Endometrium (tissue), 2 donors: ENCODE data around the gene UBL4A.
"Not testable (repeated sequence)": the region's sequence is repeated elsewhere in the genome, so short reads cannot be mapped to it uniquely, and the experiment has no call there.

Source experiments
- FAIRE-seq: peaks from 2 replicates; lab custom pipeline; 2012; peaks lifted over from hg19 to GRCh38; lab: Jason Lieb, UNC
- donor health status: control.
- donor health status: control.

The UBL4A gene

DNA sequence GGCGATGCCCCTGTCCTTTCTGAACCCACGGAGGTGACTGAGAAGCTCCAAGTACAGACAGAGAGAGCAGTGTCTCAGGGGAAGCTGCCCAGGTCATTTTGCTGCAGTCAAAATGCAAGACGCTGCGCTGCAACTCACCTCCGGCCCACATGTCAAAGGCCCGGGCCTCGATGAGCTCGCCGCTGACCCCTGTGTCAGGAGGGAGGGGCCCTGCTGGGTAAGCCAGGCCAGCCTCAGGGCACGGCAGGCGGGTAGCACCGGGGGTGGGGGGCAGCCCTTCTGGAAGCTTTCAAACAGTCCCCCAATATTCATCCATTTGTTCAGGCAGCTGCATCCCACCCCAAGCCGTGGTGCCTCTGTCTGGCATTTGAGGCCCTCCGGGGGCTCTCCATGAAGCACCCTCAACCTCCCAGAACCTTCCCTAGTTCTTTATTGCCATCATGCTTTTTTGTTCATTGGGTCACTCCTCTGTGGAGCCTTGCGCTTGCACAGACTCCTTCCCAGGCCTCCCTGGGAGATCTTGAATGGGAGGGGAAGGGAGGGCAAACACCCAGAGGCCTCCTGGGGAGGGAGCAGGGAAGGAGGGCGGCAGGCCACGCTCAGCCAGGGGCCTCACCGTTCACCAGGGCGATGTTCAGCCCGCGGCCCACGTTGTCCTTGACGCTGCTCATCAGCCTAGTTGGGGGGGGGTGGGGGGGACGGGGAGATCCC lies 21.4 kb upstream of the UBL4A start:
- no peak for FAIRE-seq

DNA sequence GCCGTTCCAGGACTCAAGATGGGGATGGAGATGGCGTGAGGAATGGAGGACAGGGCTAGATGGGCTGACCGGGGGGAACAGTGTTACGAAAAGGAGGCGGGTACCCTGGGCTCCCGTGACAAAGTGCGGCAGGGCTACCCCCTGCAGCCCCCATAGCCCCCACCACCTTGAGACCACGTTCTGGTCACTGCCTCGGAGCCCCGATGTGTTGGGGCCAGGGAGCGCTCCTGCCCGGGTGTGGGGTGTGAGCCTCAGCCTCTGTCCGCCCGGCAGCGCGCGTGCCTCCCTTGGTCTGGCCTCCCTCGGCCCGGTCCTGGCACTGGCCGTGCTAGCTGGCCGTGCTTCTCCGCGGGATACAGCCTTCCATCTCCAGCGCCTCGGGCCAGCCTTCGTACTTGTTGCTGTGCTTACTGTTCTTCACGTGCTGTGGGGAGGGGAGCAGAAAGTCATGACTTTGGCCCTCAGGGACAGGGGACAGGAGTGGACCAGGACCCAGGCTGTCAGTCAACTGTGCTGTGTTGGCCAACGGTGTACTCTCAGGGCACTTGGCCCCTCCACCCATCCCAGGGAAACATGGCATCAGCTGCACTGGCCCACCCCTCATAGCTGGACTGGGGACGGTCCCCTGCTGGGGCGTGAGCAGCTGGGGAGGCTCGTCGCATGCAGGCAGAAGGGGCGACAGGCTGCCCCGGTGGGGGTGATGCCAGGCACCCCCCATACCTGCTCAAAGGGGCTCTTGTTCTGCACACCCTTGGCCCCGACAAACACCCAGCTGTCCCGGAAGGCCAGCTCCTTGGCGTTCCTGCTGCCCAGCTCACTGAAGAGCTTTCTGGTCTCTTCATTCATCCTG lies 20.3 kb upstream of the UBL4A start:
- no peak for FAIRE-seq

DNA sequence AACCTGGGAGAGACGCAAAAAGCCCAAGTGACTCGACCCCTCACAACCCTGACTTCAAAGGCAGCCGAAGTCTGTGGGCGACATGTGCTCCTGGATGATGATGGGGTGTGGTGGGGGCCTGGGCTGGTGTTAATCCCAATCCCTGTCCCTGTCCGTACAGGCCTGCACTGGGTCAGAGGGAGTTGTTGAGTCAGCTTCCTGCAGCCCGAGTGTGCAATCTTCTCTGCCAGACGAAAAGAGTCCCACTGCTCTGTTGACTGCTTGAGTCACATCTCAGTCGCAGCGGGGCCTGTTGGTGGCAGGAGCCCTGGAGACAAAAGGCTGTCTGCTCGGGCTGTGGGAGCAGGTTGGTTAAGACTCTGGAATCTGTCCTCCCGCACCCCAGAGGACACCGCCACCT lies 19.3 kb upstream of the UBL4A start:
- no peak for FAIRE-seq

DNA sequence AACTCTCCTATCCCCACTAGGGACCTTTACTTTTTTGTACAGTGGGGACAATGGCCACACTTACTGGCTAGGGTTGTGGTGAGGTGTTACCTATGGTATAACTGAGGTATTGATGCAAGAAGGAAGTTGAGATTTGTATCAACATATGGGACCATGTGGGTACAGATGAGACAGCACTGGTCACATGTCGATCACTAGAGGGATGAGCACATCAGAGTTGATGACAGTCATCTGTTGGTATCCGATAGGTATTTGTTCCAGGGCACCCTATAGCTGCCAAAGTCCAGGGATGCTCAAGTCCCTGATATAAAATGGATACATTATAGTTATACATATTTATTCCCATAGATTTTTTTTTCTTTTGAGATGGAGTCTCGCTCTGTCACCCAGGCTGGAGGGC lies 16.6 kb upstream of the UBL4A start:
- FAIRE-seq: no peak

DNA sequence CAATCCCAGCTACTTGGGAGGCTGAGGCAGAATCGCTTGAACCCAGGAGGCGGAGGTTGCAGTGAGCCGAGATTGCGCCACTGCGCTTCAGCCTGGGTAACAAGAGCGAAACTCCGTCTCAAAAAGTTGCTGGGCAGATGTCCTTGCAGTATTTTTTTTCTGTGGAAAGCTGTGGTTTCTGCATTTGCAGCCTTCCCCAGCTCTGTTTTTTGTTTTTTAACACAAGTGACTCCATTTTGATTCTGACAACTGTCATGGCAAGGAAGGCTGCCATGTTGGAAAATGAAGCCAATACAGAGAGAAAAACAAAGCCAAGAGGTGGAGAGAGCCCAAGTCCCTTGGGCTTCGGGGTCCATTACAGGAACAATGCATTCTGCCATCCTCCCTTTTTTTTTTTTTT lies 15.7 kb upstream of the UBL4A start:
- FAIRE-seq: no peak

DNA sequence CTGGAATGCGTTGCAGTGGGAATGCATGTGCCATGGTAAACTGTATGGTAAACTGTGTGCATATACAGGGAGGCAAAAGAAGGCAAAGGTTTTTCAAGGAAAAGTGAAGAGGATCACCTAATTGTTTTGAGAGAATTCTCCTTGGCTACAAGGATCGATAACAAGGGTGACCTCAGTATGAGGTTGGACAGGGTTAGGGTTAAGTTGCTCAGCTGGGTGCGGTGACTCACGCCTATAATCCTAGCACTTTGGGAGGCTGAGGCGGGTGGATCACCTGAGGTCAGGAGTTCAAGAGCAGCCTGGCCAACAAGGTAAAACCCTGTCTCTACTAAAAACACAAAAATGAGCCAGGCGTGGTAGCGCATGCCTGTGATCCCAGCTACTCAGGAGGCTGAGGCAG lies 15.0 kb upstream of the UBL4A start:
- not testable (repeated sequence) for FAIRE-seq

DNA sequence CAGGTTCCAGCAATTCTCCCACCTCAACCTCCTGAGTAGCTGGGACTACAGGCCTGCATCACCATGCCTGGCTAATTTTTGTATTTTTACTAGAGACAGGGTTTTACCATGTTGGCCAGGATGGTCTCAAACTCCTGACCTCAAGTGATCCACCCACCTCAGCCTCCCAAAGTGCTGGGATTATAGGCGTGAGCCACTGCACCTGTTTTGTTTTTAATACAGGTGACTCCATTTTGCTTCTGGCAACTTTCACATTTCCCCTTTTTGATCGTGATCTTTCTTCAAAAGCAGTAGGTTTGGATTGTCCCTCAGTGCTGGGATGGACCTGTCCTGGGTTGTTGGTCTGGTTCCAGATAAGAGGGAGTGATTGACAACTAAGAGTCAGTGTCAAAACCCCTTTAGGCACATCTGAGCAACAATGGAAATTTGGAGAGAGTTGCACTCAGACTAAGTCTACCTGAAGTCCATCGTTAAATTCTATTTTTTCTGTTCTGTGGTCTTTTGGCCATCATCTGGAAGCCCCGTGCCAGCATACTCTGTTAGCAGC lies 10.2 kb upstream of the UBL4A start:
- not testable (repeated sequence) for FAIRE-seq

DNA sequence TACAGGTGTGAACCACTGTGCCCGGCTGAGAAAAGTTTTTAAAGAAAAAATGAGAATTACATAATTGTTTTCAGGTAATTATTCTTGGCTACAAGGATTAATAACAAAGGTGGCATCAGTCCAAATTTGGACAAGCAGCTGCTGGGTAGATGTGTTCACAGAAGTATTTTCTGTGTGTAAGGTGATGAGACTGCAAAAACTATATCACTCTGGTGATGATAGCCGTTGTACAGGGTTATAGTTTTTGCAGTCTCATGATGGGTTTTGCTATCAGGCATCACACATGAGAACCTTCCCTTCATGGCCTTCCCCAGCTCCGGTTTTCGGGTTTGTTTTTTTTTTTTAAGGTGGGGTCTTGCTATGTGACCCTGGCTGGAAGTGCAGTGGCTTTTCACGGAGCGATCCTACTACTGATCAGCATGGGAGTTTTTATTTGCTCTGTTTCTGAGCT lies 9.1 kb upstream of the UBL4A start:
- no peak for FAIRE-seq

DNA sequence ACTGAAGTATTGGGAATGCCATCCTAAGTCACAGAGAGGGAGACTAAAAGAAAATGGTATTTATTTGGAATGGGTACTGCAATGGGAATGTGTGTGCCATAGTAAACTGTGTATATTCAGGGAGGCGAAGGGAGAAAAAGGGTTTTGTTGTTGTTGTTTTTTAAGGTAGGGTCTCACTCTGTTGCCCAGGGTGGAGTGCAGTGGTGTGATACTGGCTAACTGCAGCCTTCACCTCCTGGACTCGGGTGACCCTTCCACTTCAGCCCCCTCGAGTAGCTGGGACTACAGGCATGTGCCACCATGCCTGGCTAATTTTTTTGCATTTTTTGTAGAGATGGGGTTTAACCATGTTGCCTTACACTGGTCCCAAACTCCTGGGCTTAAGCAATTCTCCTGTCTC lies 8.3 kb upstream of the UBL4A start:
- FAIRE-seq: no peak

DNA sequence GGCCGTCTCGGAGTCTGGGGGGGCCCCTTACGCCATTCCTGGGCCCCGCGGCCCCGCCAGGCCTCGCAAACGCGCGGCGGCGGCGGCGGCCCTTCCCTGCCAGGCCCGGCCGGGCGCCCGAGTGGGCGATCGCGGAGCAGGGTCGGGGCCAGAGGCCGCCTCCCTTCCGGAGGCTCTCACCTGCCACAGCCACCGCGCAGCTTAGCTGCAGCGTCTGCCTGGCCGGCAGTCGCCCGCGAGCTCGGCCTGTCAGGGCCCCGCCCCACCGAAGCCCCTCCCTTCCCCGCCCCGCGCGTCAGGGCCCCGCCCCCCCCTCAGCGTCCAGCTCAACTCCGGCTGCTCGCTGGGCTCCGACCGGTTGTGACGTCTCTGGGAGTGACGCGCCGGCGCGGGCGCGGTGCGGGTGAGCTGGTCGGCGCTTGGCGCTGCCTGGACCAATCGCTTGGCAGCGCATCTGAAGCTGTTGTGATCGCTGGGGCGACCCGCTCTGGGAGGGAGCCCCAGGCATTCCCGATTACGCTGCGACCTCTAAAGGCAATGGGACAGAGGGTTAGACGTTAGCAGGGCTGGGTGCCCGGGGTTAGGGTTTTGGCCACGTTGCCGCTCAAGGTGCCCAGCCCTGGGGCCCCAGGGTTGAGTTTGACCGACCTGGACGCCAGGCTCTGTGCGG lies 4.1 kb upstream of the UBL4A start, which contains the start of gene SLC10A3:
Gene SLC10A3, minus strand, starts transcription at position 216 of the 670 bp plus-strand sequence. CDS start 1,689 bp downstream, outside the sequence.
- no peak for FAIRE-seq

DNA sequence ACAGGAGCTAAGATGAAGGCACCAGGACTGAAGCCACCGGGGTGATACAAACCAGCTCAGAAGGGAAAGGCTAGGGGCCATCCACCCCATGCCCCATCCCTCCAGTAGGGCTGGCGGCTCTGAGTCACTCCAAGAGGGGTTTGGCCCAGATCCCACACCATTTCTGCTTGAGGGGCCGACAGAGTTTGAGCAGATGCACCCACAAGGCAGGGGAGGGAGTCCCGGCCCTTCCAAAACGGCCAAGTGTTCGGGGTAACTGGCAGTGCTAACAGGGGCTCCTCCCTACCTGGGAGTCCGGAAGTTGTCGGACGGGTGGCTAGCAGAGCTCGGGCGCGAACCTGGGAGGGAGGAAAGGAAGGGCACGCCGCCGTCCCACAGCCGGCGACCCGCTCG lies 3.6 kb upstream of the UBL4A start:
- no peak for FAIRE-seq

DNA sequence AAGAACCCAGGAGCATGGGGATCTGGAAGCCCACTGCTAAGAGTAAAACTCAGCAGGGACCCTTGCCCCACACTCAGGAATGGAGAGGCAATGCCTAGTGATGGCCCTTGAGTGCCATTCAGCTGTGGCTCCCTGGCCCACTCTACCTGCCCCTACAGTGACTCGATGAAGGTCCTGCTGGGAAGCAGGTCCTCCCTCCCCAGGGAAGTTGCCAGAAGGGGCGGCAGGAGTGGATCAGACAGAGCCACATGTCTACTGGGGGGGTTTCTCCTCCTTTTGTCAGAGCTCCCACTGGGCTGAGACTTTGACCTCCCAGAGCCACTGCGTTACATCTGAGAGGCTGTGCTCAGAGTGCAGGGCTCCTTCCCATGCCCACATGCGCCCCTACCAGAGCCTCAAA lies 2.8 kb upstream of the UBL4A start:
- FAIRE-seq: no peak

DNA sequence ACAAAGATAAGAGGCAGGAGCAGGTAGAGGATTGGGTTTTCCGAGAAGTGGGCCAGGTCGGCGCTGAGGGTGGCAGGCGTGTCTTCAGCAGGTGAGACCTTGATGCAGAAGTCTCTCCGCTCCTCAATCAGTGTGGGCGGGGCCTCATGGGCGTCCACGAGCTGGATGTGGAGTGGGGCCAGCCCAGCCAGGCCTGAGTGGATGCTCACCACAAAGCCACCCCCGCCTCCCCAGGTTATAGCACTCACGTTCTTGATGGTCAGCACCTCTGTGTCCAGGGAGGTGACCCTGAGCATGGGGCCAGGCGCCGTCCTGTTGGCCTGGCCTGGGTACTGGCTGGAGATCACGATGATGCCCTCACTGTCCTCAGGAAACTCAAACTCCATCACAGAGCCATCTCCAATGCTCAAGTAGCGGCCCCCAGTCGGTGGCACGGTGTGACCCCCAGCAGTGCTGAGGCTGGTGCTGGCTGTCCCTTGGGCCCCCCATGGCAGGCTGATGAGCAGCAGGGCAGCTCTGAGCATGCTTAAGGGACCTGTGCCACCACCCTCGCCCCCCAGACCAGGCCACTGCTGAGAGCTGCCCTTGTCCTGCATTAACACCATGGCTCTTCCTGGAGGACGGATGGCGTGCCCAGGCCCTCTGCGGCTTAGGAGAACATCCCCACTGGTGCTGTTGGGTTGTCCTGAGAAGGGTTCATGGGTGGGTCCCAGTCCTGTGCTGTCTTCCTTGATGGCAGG lies 2.1 kb upstream of the UBL4A start:
- no peak for FAIRE-seq

DNA sequence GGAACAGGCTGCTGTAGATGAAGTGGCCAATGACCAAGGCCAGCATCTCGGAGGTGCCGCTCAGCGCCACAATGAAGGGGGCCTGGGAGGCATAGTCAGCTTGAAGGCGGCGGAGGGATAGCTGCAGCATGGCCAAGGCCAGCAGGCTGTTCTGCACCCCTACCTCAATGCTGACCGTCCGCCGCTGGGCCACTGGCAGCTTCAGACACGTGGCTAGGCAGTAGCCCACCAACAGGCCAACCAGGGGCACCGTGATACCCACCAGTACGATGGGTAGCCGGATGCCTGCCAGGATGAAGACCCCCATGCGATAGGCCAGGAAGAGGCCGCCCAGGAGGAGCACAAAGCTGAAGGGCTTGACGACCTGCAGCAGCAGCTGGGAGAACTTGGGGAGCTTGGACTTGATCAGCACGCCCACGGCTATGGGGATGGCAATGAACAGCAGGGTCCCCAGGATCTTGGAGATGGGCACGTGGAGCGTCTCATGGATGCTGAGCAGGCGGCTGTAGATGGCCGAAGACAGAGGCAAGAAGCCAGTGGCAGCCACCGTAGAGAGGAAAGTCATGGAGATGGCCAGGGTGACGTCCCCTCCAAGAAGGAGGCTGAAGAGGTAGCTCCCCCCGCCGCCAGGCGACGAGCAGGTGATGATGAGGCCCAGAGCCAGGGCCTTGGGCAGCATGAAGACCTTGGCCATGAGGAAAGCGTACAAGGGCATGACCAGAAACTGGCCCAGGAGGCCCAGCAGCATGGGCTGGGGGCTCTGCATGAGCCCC lies 1.3 kb upstream of the UBL4A start:
- no peak for FAIRE-seq

DNA sequence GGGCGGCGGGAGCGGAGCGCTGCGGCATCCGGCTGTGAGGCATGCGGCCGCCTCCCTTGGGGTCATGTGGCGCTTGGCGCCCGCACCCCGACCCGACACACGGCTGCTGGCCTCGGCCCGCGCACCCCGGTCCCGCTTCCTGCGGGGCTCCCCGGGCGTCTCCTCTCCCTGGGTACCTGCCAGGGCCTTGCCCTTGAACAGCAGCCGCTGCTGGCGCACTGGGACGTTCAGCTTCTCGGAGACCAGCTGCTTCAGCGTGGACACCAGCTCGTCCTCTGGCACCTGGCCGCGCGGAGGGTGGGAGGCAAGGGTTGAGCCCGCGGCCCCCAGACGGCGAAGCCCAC lies 391 bp downstream of the UBL4A start:
- FAIRE-seq: no peak

DNA sequence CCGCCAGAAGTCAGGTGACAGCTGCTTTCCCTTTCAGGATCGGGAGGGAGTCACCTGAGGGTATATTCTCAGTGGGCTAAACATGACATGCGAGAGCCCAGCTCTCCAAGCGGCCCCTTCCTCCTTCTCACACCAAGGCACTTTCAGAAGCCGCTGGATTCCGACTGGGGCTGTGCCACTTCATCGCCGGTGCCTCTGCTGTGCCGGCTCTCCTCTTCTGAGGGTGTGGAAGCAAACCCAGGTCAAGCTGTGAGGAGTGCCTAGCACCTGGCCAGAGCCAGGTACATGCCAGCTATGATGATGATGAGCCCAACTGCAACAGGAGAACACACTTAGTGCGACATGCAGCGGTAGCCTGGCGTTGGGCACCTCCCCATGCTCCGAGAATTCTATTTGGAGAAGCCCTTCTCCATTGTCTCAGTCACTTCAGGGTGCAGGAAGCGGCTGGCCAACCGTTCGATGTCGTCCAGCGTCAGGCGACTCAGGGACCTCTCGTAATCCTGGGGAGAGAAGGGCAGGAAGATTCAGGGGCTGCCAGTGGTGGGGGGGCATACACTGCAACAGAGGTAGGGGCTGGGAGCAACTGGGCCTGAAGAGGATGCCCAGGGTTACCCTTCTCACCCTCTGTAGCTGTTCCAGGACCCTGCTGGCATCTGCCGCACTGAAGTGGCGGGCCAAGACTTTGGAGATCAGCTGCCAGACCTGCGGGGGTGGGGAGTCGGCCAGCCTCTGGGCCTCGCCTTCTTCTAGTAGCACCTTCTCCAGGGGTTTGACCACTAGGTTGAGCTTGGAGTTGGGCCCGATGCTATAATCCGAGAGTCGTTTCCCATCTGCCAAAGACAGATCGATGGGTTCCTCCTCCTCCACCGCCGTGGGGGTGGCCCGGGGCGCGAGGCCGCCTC lies 1.0 kb downstream of the UBL4A start:
- no peak for FAIRE-seq

DNA sequence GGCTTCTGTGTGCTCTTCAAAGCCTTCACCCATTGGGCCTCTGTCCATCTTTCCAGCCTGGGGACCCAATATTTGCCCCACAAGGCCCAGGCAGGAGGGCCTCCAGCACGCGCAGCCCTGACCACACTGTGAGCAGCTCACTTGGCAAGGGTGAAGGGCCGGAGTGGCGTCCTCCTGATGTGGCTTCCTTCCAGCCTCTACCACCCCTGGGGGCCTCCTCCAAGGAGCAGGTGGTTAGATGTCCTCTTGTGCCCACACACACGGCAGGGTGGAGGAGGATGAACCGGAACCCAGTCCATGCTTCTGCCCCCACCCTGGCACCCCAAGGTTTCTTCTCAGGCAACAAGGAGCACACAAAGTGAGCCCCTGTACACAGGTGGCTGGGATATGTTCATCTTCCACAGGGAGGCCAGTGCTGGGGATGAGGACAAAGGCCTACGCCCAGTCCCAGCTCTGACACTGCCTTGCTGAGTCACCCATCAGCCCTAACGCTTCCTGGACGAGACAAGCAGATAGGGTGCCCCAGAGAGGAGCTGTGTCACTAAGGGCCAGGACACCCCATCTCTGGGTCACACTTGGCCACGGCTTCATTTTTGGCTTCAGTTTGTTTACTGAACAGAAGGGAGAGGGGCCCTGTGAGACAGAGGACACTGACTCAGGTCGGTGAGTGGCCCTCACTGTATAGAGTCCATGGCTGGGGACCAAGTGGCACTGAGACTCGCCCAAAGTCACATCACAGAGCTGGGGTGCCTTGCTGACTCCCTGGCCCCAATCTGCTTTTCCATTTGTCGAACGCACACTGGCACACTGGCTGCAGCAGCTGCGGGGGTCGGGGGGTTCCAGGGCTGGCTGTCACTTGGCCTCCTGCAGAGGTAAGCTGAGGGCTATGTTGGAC lies 1.9 kb downstream of the UBL4A start:
- no peak for FAIRE-seq

DNA sequence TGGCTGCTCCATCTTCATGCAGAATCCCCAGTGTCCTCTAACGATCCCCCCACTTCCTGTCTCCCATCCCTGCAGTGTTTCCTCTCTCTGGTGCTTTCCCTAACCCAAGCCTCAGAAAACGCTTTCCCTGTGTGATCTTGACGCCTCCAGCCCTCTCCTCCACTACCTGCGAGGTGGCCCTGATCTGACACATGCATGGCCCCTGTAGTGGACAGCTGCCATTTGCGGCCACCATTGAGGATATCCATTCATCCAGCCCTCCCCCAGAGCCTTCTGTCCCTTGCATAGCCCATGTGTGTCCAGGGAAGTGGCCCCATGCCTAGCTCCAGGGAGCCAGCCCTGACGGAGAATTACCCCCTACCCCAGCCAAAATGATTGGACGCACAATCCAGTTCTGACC lies 3.1 kb downstream of the UBL4A start:
- FAIRE-seq: no peak

DNA sequence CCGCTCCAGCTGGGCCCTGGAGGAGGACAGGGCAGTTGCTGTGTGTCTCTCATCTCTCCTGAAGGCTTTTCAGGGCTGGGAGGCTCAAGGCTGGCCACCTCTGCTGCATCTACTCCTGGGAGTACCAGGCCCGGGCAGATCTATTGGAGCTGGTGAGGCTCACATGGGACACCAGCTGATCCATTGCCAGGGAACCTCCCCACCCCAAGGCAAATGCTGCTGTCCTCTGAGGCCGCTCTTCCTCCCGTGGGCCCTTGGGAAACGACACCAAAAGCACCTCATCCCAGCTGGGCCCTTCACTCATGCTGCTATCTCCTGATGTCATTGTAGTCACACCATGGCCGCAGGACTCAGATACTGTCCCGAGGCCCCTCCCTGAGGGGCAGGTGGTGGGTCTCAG lies 3.6 kb downstream of the UBL4A start:
- no peak for FAIRE-seq
